ENCODE results near the gene MS4A18. TPM values are rescaled to one million over a fixed set of nuclear protein-coding genes. Genes with fewer than 3 reads are reported as not detected.
"Not testable (repeated sequence)": the region's sequence is repeated elsewhere in the genome, so short reads cannot be mapped to it uniquely, and the experiment has no call there.

Gene MS4A18
- total RNA-seq: not detected

GRCh38 chr11:60724420-60724819 is at the start of gene MS4A18:
MS4A18 (plus strand) TSS chr11:60724720.
- no peak for DNase-seq (ENCODE audit: low spot score in 2 of 2)
- Histone ChIP-seq H3K4me3 (no peak within 1 kb of the TSS), H3K36me3 (no peaks in the 10 kb centered on the region), H3K27me3 (peaks cover 0 to 4% of the 10 kb centered on the region in 2 donors), H3K27ac (no peak within 1 kb of the TSS), H3K4me1 (no peaks in the 10 kb centered on the region), H3K9me3 (no peaks in the 10 kb centered on the region)
- TF ChIP-seq POLR2AphosphoS5 (IDR thresholded peaks at IDR 0.05): no peak
- no peak for TF ChIP-seq CTCF (IDR thresholded peaks at IDR 0.05)
- no peak for TF ChIP-seq POLR2A (IDR thresholded peaks at IDR 0.05)
- intact Hi-C loops (cut with DNase I; ENCODE audit: low total_unique reads): no loop called here

- H3K4me3 ChIP-seq: not testable (repeated sequence)
These were observed 46.3 kb upstream of the MS4A18 start for GRCh38 chr11:60678231-60678630.

GRCh38 chr11:60679879-60680278 is 44.6 kb upstream of the MS4A18 start:
- TF ChIP-seq POLR2A (IDR thresholded peaks at IDR 0.05) (no peak), CTCF (IDR thresholded peaks at IDR 0.05) (no peak), POLR2AphosphoS5 (IDR thresholded peaks at IDR 0.05) (no peak)
- intact Hi-C loops (cut with DNase I; ENCODE audit: low total_unique reads): no loop called here
- Histone ChIP-seq H3K27ac (no peak overlapping the region), H3K4me1 (no peaks in the 10 kb centered on the region), H3K36me3 (no peaks in the 10 kb centered on the region), H3K9me3 (peaks cover 9 to 27% of the 10 kb centered on the region in 2 donors), H3K27me3 (no peaks in the 10 kb centered on the region), H3K4me3 (no peak overlapping the region)
- DNase-seq (ENCODE audit: low spot score in 2 of 2): no peak

More at GRCh38 chr11:60678231-60678630, 46.3 kb upstream of the MS4A18 start:
- DNase-seq (ENCODE audit: low spot score in 2 of 2); H3K27ac ChIP-seq; intact Hi-C loops (cut with DNase I; ENCODE audit: low total_unique reads); H3K4me1 ChIP-seq; H3K36me3 ChIP-seq; H3K27me3 ChIP-seq: not testable (repeated sequence)
- H3K9me3 ChIP-seq: peaks cover 9 to 34% of the 10 kb centered on the region in 2 donors

GRCh38 chr11:60680455-60681119 is 43.9 kb upstream of the MS4A18 start:
- Histone ChIP-seq H3K27me3 (no peaks in the 10 kb centered on the region), H3K36me3 (no peaks in the 10 kb centered on the region), H3K27ac (no peak overlapping the region), H3K4me3 (no peak overlapping the region), H3K9me3 (peaks cover 9 to 27% of the 10 kb centered on the region in 2 donors), H3K4me1 (no peaks in the 10 kb centered on the region)
- no peak for DNase-seq (ENCODE audit: low spot score in 2 of 2)
- TF ChIP-seq POLR2AphosphoS5 (IDR thresholded peaks at IDR 0.05): no peak
- no peak for TF ChIP-seq CTCF (IDR thresholded peaks at IDR 0.05)
- no peak for TF ChIP-seq POLR2A (IDR thresholded peaks at IDR 0.05)
- intact Hi-C loops (cut with DNase I; ENCODE audit: low total_unique reads): no loop called here

- H3K27ac ChIP-seq; H3K9me3 ChIP-seq; H3K4me1 ChIP-seq; H3K36me3 ChIP-seq; H3K27me3 ChIP-seq; intact Hi-C loops (cut with DNase I; ENCODE audit: low total_unique reads); H3K4me3 ChIP-seq; DNase-seq (ENCODE audit: low spot score in 2 of 2): not testable (repeated sequence)
These were observed 40.0 kb upstream of the MS4A18 start for GRCh38 chr11:60684541-60684848.

GRCh38 chr11:60691661-60692060 is 32.9 kb upstream of the MS4A18 start:
- Histone ChIP-seq H3K4me3 (no peak overlapping the region), H3K27me3 (no peaks in the 10 kb centered on the region), H3K27ac (no peak overlapping the region), H3K4me1 (no peaks in the 10 kb centered on the region), H3K36me3 (no peaks in the 10 kb centered on the region), H3K9me3 (no peaks in the 10 kb centered on the region)
- no peak for DNase-seq (ENCODE audit: low spot score in 2 of 2)
- TF ChIP-seq CTCF (IDR thresholded peaks at IDR 0.05): no peak
- intact Hi-C loops (cut with DNase I; ENCODE audit: low total_unique reads): no loop called here
